Body of pancreas (tissue), 4 donors: Measurements from ENCODE around the gene LRRFIP1. TPM values are rescaled to one million over a fixed set of nuclear protein-coding genes. Genes with fewer than 3 reads are reported as not detected.

Experiments used
- ATAC-seq: fragments of 150-250 bp; one replicate; pipeline ENCODE4 v1.9.1; 2016
- DNase-seq, 4 donors: peaks; one replicate each; pipeline ENCODE4 v3.0.0-alpha.2; 2019
- H3K27ac ChIP-seq, 4 donors: fragments of 200-600 bp; sonication (generic); 1 replicate in 3 of 4; 2 replicates in 1 of 4; pipeline versions ENCODE4 v1.5.1 to v1.6.1; 2016 to 2019; ENCODE audit warnings: mild to moderate bottlenecking in 1 of 4, mixed read lengths in 1 of 4, moderate library complexity in 1 of 4
- H3K27me3 ChIP-seq, 2 donors: fragments of 200-600 bp; sonication (generic); one replicate each; pipeline ENCODE4 v1.6.0; 2016; ENCODE audit warnings: mild to moderate bottlenecking in 1 of 2
- H3K36me3 ChIP-seq, 2 donors: fragments of 200-600 bp; sonication (generic); replicated peaks in 1 of 2; 2 replicates each; pipeline ENCODE4 v1.5.1; 2016; ENCODE audit warnings: low read depth in 2 of 2; ENCODE audit not compliant: insufficient read depth in 1 of 2
- H3K4me1 ChIP-seq: fragments of 200-600 bp; sonication (generic); one replicate; pipeline ENCODE4 v1.6.0; 2016
- H3K4me3 ChIP-seq, 2 donors: fragments of 200-600 bp; sonication (generic); 1 replicate in 1 of 2; 2 replicates in 1 of 2; pipeline ENCODE4 v1.5.1; 2016 to 2019
- H3K9me3 ChIP-seq, 3 donors: fragments of 200-600 bp; sonication (generic); 1 replicate in 2 of 3; 2 replicates in 1 of 3; pipeline ENCODE4 v1.5.1; 2016
- POLR2A ChIP-seq, 3 donors: fragments of 450-650 bp; IDR thresholded peaks; one replicate each; pipeline ENCODE4 v1.6.1; 2016; ENCODE audit warnings: antibody characterized with exemption in 3 of 3, mild to moderate bottlenecking in 2 of 3
- WGBS, 2 donors: methylation state at CpG; one replicate each; pipeline ENCODE4 v1.1.5; 2017; 5-methylcytosine and 5-hydroxymethylcytosine counted together
- intact Hi-C: fragments of 100-400 bp; cut with DNase I; formaldehyde crosslinking; loops from one replicate; pipeline ENCODE4 v1.15.1; 2023
- total RNA-seq, 2 donors: library from RNA; depleted of rRNA; stranded (reverse); fragments of >200 nt; gene quantifications; one replicate each; pipeline ENCODE4 v1.1.0, GENCODE V29; 2016
- TF ChIP-seq, protein P1 (sequence below), 7 experiments: fragments of 450-650 bp in 4 of 7; fragments of 200-600 bp in 3 of 7; sonication (generic) in 3 of 7; IDR thresholded peaks; one replicate each; pipeline ENCODE4 v1.5.1; 2016 to 2019; ENCODE audit warnings: antibody characterized with exemption in 7 of 7

LRRFIP1 gene
- total RNA-seq, 2 donors from 2014 or later, result 49.8 to 57.1 TPM

GRCh38 chr2:237695201-237695780 is 67.9 kb downstream of the LRRFIP1 start:
- H3K4me1 ChIP-seq, result peaks cover 59% of the 10 kb centered on the region

GRCh38 chr2:237696461-237696860 is 69.1 kb downstream of the LRRFIP1 start:
- WGBS, 2 donors, result 55 to 60% methylated on average over 5 of the region's 5 CpGs
- Histone ChIP-seq H3K27me3 (no peaks in the 10 kb centered on the region), H3K27ac (peak overlapping the region in 1 of 4 donors; percentile 27), H3K4me3 (no peak overlapping the region), H3K9me3 (no peaks in the 10 kb centered on the region), H3K36me3 (no peaks in the 10 kb centered on the region), H3K4me1 (peaks cover 70% of the 10 kb centered on the region)
- no peak for TF ChIP-seq POLR2A (IDR thresholded peaks at IDR 0.05)
- TF ChIP-seq, protein P1, sequence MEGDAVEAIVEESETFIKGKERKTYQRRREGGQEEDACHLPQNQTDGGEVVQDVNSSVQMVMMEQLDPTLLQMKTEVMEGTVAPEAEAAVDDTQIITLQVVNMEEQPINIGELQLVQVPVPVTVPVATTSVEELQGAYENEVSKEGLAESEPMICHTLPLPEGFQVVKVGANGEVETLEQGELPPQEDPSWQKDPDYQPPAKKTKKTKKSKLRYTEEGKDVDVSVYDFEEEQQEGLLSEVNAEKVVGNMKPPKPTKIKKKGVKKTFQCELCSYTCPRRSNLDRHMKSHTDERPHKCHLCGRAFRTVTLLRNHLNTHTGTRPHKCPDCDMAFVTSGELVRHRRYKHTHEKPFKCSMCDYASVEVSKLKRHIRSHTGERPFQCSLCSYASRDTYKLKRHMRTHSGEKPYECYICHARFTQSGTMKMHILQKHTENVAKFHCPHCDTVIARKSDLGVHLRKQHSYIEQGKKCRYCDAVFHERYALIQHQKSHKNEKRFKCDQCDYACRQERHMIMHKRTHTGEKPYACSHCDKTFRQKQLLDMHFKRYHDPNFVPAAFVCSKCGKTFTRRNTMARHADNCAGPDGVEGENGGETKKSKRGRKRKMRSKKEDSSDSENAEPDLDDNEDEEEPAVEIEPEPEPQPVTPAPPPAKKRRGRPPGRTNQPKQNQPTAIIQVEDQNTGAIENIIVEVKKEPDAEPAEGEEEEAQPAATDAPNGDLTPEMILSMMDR (IDR thresholded peaks at IDR 0.05), result no peak
- ATAC-seq, result no peak
- DNase-seq, result no peak
- intact Hi-C loops, result no loop called here

More at GRCh38 chr2:237695201-237695780, 67.9 kb downstream of the LRRFIP1 start:
- DNase-seq, result no peak
- intact Hi-C loops, result no loop called here
- TF ChIP-seq POLR2A (IDR thresholded peaks at IDR 0.05), result no peak
- TF ChIP-seq, protein P1 (IDR thresholded peaks at IDR 0.05), result no peak
- WGBS, 2 donors, result 60 to 77% methylated on average over 7 of the region's 7 CpGs
- ATAC-seq, result no peak
- no peak overlapping the region for H3K4me3 ChIP-seq
- H3K36me3 ChIP-seq, result no peaks in the 10 kb centered on the region
- H3K9me3 ChIP-seq, result no peaks in the 10 kb centered on the region
- no peaks in the 10 kb centered on the region for H3K27me3 ChIP-seq
- peak overlapping the region in 3 of 4 donors; percentile 2 to 95 (median 12) for H3K27ac ChIP-seq

GRCh38 chr2:237697586-237698357 is 70.4 kb downstream of the LRRFIP1 start:
- 56 to 61% methylated on average over 13 of the region's 13 CpGs for WGBS, 2 donors
- Histone ChIP-seq H3K27me3 (no peaks in the 10 kb centered on the region), H3K4me3 (no peak overlapping the region), H3K4me1 (peaks cover 80% of the 10 kb centered on the region), H3K36me3 (no peaks in the 10 kb centered on the region), H3K27ac (peak overlapping the region in 1 of 4 donors; percentile 27), H3K9me3 (no peaks in the 10 kb centered on the region)
- DNase-seq (no peak), ATAC-seq (no peak)
- TF ChIP-seq, protein P1 (IDR thresholded peaks at IDR 0.05), result no peak
- TF ChIP-seq POLR2A (IDR thresholded peaks at IDR 0.05), result no peak
- intact Hi-C loops, result no loop called here

GRCh38 chr2:237698358-237698694 is 70.9 kb downstream of the LRRFIP1 start:
- peaks cover 80% of the 10 kb centered on the region for H3K4me1 ChIP-seq
- H3K27me3 ChIP-seq, result no peaks in the 10 kb centered on the region
- WGBS, 2 donors, result 68 to 74% methylated on average over 5 of the region's 5 CpGs
- no peak overlapping the region for H3K27ac ChIP-seq
- no peak overlapping the region for H3K4me3 ChIP-seq
- H3K9me3 ChIP-seq, result no peaks in the 10 kb centered on the region
- no peaks in the 10 kb centered on the region for H3K36me3 ChIP-seq
- no peak for DNase-seq
- TF ChIP-seq, protein P1 (IDR thresholded peaks at IDR 0.05), result no peak
- no peak for TF ChIP-seq POLR2A (IDR thresholded peaks at IDR 0.05)
- no peak for ATAC-seq
- intact Hi-C loops, result no loop called here
